H1 (cell line): Measurements from ENCODE around the gene SH3PXD2A. TPM values are rescaled to one million over a fixed set of nuclear protein-coding genes. Genes with fewer than 3 reads are reported as not detected.

ENCODE experiments used
- CTCF ChIA-PET: fragments of 300-600 bp; sonication (Branson Sonifier 250); formaldehyde crosslinking; loops from one replicate; lab custom pipeline; 2021; ENCODE audit not compliant: partially characterized antibody; lab: Charles Lee
- POLR2A ChIA-PET: fragments of 300-600 bp; sonication (Branson Sonifier 250); formaldehyde crosslinking; loops from one replicate; lab custom pipeline; 2021; ENCODE audit warnings: inconsistent platforms; ENCODE audit not compliant: partially characterized antibody; lab: Charles Lee
- DNase-seq, 2 experiments: peaks; one replicate each; pipeline versions ENCODE4 v3.0.0 to v3.0.0-alpha.2; 2010 to 2022; ENCODE audit warnings: low spot score in 2 of 2, low read depth in 1 of 2, mixed read lengths in 1 of 2
- FAIRE-seq: peaks from 2 replicates; lab custom pipeline; 2011; peaks lifted over from hg19 to GRCh38; lab: Jason Lieb, UNC
- H2AFZ ChIP-seq: 2 replicates; pipeline ENCODE4 v1.8.1; 2012; ENCODE audit warnings: low read length, inconsistent platforms
- H2AK5ac ChIP-seq: 2 replicates; pipeline ENCODE4 v1.6.1; 2013; ENCODE audit warnings: low read depth, low read length
- H2BK120ac ChIP-seq: replicated peaks from 2 replicates; pipeline ENCODE3; 2013; ENCODE audit warnings: low read depth, low read length, inconsistent platforms
- H2BK12ac ChIP-seq: 2 replicates; pipeline ENCODE4 v1.6.1; 2013; ENCODE audit warnings: low read depth, low read length
- H2BK15ac ChIP-seq: 2 replicates; pipeline ENCODE4 v1.6.1; 2013; ENCODE audit warnings: low read length
- H2BK20ac ChIP-seq: 2 replicates; pipeline ENCODE4 v1.6.1; 2013; ENCODE audit warnings: low read length
- H2BK5ac ChIP-seq: 2 replicates; pipeline ENCODE4 v1.6.1; 2013; ENCODE audit warnings: low read depth, low read length
- H3K14ac ChIP-seq: 2 replicates; pipeline ENCODE4 v1.6.1; 2013; ENCODE audit warnings: inconsistent platforms; ENCODE audit not compliant: insufficient read length
- H3K18ac ChIP-seq: 2 replicates; pipeline ENCODE4 v1.6.1; 2013; ENCODE audit warnings: low read length; ENCODE audit errors: extremely low read depth
- H3K23ac ChIP-seq: 2 replicates; pipeline ENCODE4 v1.6.1; 2013; ENCODE audit warnings: inconsistent platforms; ENCODE audit not compliant: insufficient read length
- H3K23me2 ChIP-seq: 2 replicates; pipeline ENCODE4 v1.6.1; 2013; ENCODE audit warnings: low read depth, low read length
- H3K27ac ChIP-seq: 2 replicates; pipeline ENCODE4 v1.6.1; 2011; ENCODE audit warnings: low read depth, low read length, inconsistent platforms
- H3K27me3 ChIP-seq, 4 experiments: replicated peaks in 1 of 4; 1 replicate in 1 of 4; 2 replicates in 3 of 4; pipeline versions ENCODE4 v1.6.1 to v1.8.1; 2011 to 2013; ENCODE audit warnings: low read length in 3 of 4, mild to moderate bottlenecking in 3 of 4, inconsistent platforms in 2 of 4, mixed read lengths in 2 of 4, moderate library complexity in 1 of 4; ENCODE audit not compliant: control insufficient read depth in 3 of 4, insufficient read depth in 3 of 4; ENCODE audit errors: extremely low read depth in 1 of 4
- H3K36me3 ChIP-seq, 4 experiments: 2 replicates each; pipeline versions ENCODE4 v1.6.1 to v1.8.1; 2011 to 2013; ENCODE audit warnings: mild to moderate bottlenecking in 4 of 4, low read length in 3 of 4, moderate library complexity in 2 of 4, control low read depth in 1 of 4, inconsistent platforms in 1 of 4; ENCODE audit not compliant: insufficient read depth in 4 of 4, control insufficient read depth in 2 of 4
- H3K4ac ChIP-seq: replicated peaks from 2 replicates; pipeline ENCODE3; 2013; ENCODE audit warnings: low read length, low read depth, mixed read lengths, inconsistent platforms; ENCODE audit not compliant: insufficient read length
- H3K4me1 ChIP-seq, 4 experiments: replicated peaks in 1 of 4; 1 replicate in 1 of 4; 2 replicates in 3 of 4; pipeline versions ENCODE4 v1.6.1 to v1.8.1; 2011 to 2013; ENCODE audit warnings: low read length in 3 of 4, inconsistent platforms in 2 of 4, mixed read lengths in 1 of 4; ENCODE audit not compliant: insufficient read depth in 4 of 4, control insufficient read depth in 3 of 4
- H3K4me2 ChIP-seq, 2 experiments: 2 replicates each; pipeline versions ENCODE4 v1.6.1 to v1.8.1; 2011 to 2013; ENCODE audit warnings: low read depth in 2 of 2, low read length in 2 of 2, control low read depth in 1 of 2, inconsistent platforms in 1 of 2, mild to moderate bottlenecking in 1 of 2; ENCODE audit not compliant: insufficient read depth in 1 of 2
- H3K4me3 ChIP-seq, 4 experiments: fragments of 200-600, 300-600 bp in 1 of 4; sonication (generic), shearing (Covaris generic), sonication (Bioruptor Twin) in 1 of 4; 2 replicates each; pipeline versions ENCODE4 v1.5.1 to v1.8.1; 2011 to 2016; ENCODE audit warnings: low read length in 4 of 4, low read depth in 3 of 4, control low read depth in 2 of 4, inconsistent platforms in 2 of 4, mild to moderate bottlenecking in 2 of 4, mixed read lengths in 1 of 4, moderate library complexity in 1 of 4; ENCODE audit not compliant: insufficient read depth in 2 of 4; ENCODE audit errors: extremely low read depth in 1 of 4
- H3K56ac ChIP-seq: replicated peaks from 2 replicates; pipeline ENCODE3; 2013; ENCODE audit warnings: low read depth, mild to moderate bottlenecking, mixed read lengths, low read length, inconsistent platforms; ENCODE audit not compliant: insufficient read length
- H3K79me1 ChIP-seq: 2 replicates; pipeline ENCODE4 v1.6.1; 2013; ENCODE audit warnings: low read depth, low read length, control low read depth
- H3K79me2 ChIP-seq, 2 experiments: 2 replicates each; pipeline versions ENCODE4 v1.6.1 to v1.8.1; 2012 to 2013; ENCODE audit warnings: low read length in 2 of 2, mild to moderate bottlenecking in 2 of 2, inconsistent platforms in 1 of 2; ENCODE audit not compliant: insufficient read depth in 2 of 2, control insufficient read depth in 1 of 2
- H3K9ac ChIP-seq, 4 experiments: replicated peaks in 1 of 4; 1 replicate in 1 of 4; 2 replicates in 3 of 4; pipeline versions ENCODE4 v1.6.1 to v1.8.1; 2011 to 2013; ENCODE audit warnings: low read depth in 3 of 4, low read length in 3 of 4, control low read depth in 2 of 4, mild to moderate bottlenecking in 2 of 4, moderate library complexity in 2 of 4, inconsistent platforms in 1 of 4; ENCODE audit errors: extremely low read depth in 1 of 4
- H3K9me3 ChIP-seq, 2 experiments: 2 replicates each; pipeline versions ENCODE4 v1.6.1 to v1.8.1; 2012 to 2013; ENCODE audit warnings: mild to moderate bottlenecking in 2 of 2, moderate library complexity in 2 of 2, control low read depth in 1 of 2, inconsistent platforms in 1 of 2, low read depth in 1 of 2, low read length in 1 of 2, mixed read lengths in 1 of 2; ENCODE audit not compliant: insufficient read depth in 2 of 2
- H4K20me1 ChIP-seq, 2 experiments: replicated peaks in 1 of 2; 2 replicates each; pipeline versions ENCODE3 to v1.8.1; 2011 to 2013; ENCODE audit warnings: inconsistent platforms in 2 of 2, low read length in 2 of 2, mild to moderate bottlenecking in 1 of 2; ENCODE audit not compliant: insufficient read depth in 2 of 2, control insufficient read depth in 1 of 2
- H4K5ac ChIP-seq: 2 replicates; pipeline ENCODE4 v1.6.1; 2013; ENCODE audit warnings: low read length, low read depth, mixed read lengths, inconsistent platforms; ENCODE audit not compliant: insufficient read length
- H4K8ac ChIP-seq: 2 replicates; pipeline ENCODE4 v1.8.0; 2013; ENCODE audit warnings: mild to moderate bottlenecking, moderate library complexity, low read length, inconsistent platforms; ENCODE audit not compliant: insufficient read depth; ENCODE audit errors: extremely low read depth
- H4K91ac ChIP-seq: replicated peaks from 2 replicates; pipeline ENCODE3; 2013; ENCODE audit warnings: low read length, mixed read lengths, inconsistent platforms; ENCODE audit not compliant: insufficient read length
- CEBPB ChIP-seq: IDR thresholded peaks from 2 replicates; pipeline ENCODE4 v1.6.1; 2012; ENCODE audit warnings: low read depth, low read length
- EGR1 ChIP-seq: IDR thresholded peaks from 2 replicates; pipeline ENCODE4 v1.6.1; 2011; ENCODE audit warnings: low read depth, low read length, borderline replicate concordance
- EP300 ChIP-seq, 2 experiments: IDR thresholded peaks; 1 replicate in 1 of 2; 2 replicates in 1 of 2; pipeline ENCODE4 v1.6.1; 2011 to 2012; ENCODE audit warnings: low read depth in 2 of 2, low read length in 2 of 2, mild to moderate bottlenecking in 2 of 2, borderline replicate concordance in 1 of 2, inconsistent platforms in 1 of 2, moderate library complexity in 1 of 2
- MAFK ChIP-seq: IDR thresholded peaks from 2 replicates; pipeline ENCODE4 v1.6.1; 2012; ENCODE audit warnings: low read depth, mild to moderate bottlenecking, improper control_type of control experiment, low read length
- RBBP5 ChIP-seq: IDR thresholded peaks from 2 replicates; pipeline ENCODE4 v1.7.1; 2012; ENCODE audit warnings: low read depth, mild to moderate bottlenecking, inconsistent platforms, low read length, moderate library complexity, borderline replicate concordance
- SP1 ChIP-seq: IDR thresholded peaks from 2 replicates; pipeline ENCODE4 v1.6.1; 2011; ENCODE audit warnings: low read depth, low read length
- SRF ChIP-seq: IDR thresholded peaks from 2 replicates; pipeline ENCODE4 v1.6.1; 2011; ENCODE audit warnings: mild to moderate bottlenecking, low read depth, low read length, moderate library complexity
- TAF1 ChIP-seq: IDR thresholded peaks from 2 replicates; pipeline ENCODE4 v1.6.1; 2011; ENCODE audit warnings: mild to moderate bottlenecking, low read depth, low read length
- WGBS, 2 experiments: shearing (Covaris generic) in 1 of 2; methylation state at CpG; one replicate each; pipeline versions ENCODE4 v1.1.6 to v1.1.7; 2013 to 2015; ENCODE audit warnings: low lambda C conversion rate in 2 of 2, mixed read lengths in 2 of 2, inconsistent platforms in 1 of 2, low coverage in 1 of 2, missing lambda C conversion rate in 1 of 2; ENCODE audit not compliant: insufficient replicate concordance in 2 of 2, insufficient coverage in 1 of 2, insufficient read length in 1 of 2; ENCODE audit errors: extremely low coverage in 1 of 2, missing lambda C conversion rate in 1 of 2; 5-methylcytosine and 5-hydroxymethylcytosine counted together
- polyA plus RNA-seq, 7 experiments: library from polyadenylated mRNA; depleted of rRNA in 3 of 7; stranded (reverse) in 5 of 7; unstranded in 2 of 7; fragments of >200 nt in 5 of 7; fragments of 200-250 nt in 2 of 7; gene quantifications; 1 replicate in 5 of 7; 2 replicates in 1 of 7; 4 replicates in 1 of 7; pipeline versions ENCODE4 v1.2.1 to v1.2.3, GENCODE V29; 2011 to 2013; ENCODE audit warnings: missing spikeins in 2 of 7, mixed read lengths in 2 of 7
- total RNA-seq: library from RNA; stranded (reverse); fragmentation: NEBNext Ultra II Directional; extraction: Animal tissue kit (Norgen Biotek cat#: 25700); gene quantifications from 2 replicates; pipeline ENCODE4 v1.2.1, GENCODE V29; 2021

The SH3PXD2A gene
- total and polyA plus RNA-seq, 2 of the 8 experiments (the other 6 are each of a cell fraction or from before 2014, with no cell fraction given): 5.4 to 16.3 TPM

DNA sequence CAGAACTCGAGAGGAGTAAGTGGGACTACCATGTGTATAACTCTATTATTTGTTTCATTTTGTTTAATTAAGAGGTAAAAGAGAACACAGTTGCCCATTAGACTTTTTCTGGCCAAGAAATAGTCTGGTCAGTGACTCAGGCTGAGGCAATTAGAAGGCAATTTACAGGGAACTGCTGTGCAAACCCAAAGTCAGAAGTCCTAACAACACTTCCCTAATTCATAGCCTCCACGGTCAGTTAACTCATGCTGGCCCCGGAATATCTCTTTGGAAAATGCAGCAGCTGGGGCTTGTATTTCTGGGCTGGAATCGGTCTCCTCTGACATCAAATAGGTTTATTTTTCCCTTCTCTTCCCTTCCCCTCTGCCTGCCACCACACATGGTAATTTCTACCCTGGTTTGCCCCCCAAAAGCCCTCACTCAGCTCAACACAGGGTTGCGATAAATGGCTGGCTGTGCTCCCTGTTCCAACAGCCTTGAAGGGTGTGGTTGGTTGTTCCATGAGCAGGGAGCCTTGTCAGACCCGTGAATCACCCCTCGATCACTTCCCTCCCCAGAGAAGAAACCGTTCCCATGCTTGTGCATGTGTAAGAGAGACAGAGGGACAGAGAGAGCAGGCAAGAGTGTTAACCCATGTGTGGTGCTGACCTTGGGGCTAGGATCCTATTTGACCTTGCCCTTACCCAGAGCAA is 5.3 kb downstream of the SH3PXD2A start:
- Histone ChIP-seq H2AK5ac (no peak overlapping the region), H2BK5ac (no peak overlapping the region), H4K5ac (no peak overlapping the region), H4K20me1 (no peaks in the 10 kb centered on the region), H3K14ac (no peak overlapping the region), H2AFZ (no peak overlapping the region), H3K56ac (no peak overlapping the region)
- no peak for FAIRE-seq
- TF ChIP-seq SP1 (no peak), SRF (no peak), RBBP5 (no peak), TAF1 (no peak), EGR1 (no peak), EP300 (IDR thresholded peaks at IDR 0.05; ENCODE audit: borderline replicate concordance in 1 of 2, low read depth in 2 of 2, low read length in 2 of 2) (no peak), MAFK (no peak), CEBPB (no peak)
- TF ChIP-seq, all 59 proteins: peak for 0
- peaks cover 4 to 24% (median 20%) of the 10 kb centered on the region in 4 experiments; a peak in 6 of 7 replicates for H3K27me3 ChIP-seq
- no peak overlapping the region for H3K18ac ChIP-seq
- no peaks in the 10 kb centered on the region for H3K79me1 ChIP-seq
- 84% methylated on average over 8 of the region's 8 CpGs; no CpG with 5 or more reads in 1 of the 2 experiments for WGBS, 2 experiments
- no peaks in the 10 kb centered on the region for H3K9me3 ChIP-seq
- DNase-seq: no peak
- H2BK15ac ChIP-seq: no peak overlapping the region
- no peak overlapping the region for H2BK12ac ChIP-seq
- H3K23me2 ChIP-seq: peaks cover 9% of the 10 kb centered on the region; the same call in 1 of the 2 replicates
- H3K4me2 ChIP-seq: no peak overlapping the region
- CTCF ChIA-PET: interaction anchor here (2.4 to 9.8 kb wide), 3 partner anchors 49 to 141 kb away, joined by 5 to 199 read pairs (median 26); no protein-coding TSS in a partner anchor
- POLR2A ChIA-PET: no interaction called here
- no peak overlapping the region for H4K91ac ChIP-seq
- no peak overlapping the region for H3K9ac ChIP-seq
- no peaks in the 10 kb centered on the region for H3K79me2 ChIP-seq
- H4K8ac ChIP-seq: no peak overlapping the region
- H3K4ac ChIP-seq: no peak overlapping the region
- no peak overlapping the region for H2BK20ac ChIP-seq
- peaks cover 5 to 12% (median 7%) of the 10 kb centered on the region in 4 experiments for H3K4me1 ChIP-seq
- no peaks in the 10 kb centered on the region for H3K36me3 ChIP-seq
- no peak overlapping the region for H3K23ac ChIP-seq
- H2BK120ac ChIP-seq: no peak overlapping the region
- H3K27ac ChIP-seq: no peak overlapping the region
- H3K4me3 ChIP-seq: no peak overlapping the region
